IMR-90 (cell line): ENCODE data around the gene NCAPH2. TPM values are rescaled to one million over a fixed set of nuclear protein-coding genes. Genes with fewer than 3 reads are reported as not detected.

Experiments used
- ATAC-seq: fragments of 200-7000 bp; cut with Tn5 transposase; 2 replicates; pipeline ENCODE4 v1.9.1; 2020; ENCODE audit warnings: low read depth, mild to moderate bottlenecking, moderate library complexity
- BruUV-seq: library from RNA; stranded (reverse); fragments of 400-500 nt; replicated peaks from 2 replicates; lab custom pipeline; 2021; lab: Mats Ljungman, UMichigan
- CTCF ChIA-PET: fragments of 300-600 bp; formaldehyde crosslinking; extraction: SDS; loops from one replicate; lab custom pipeline; 2021; ENCODE audit warnings: antibody characterized with exemption; lab: Yijun Ruan, JAX
- POLR2A ChIA-PET: fragments of 300-600 bp; sonication (Branson Sonifier 250); formaldehyde crosslinking; loops from one replicate; lab custom pipeline; 2022; ENCODE audit warnings: antibody characterized with exemption; ENCODE audit not compliant: unreplicated experiment; lab: Charles Lee
- DNase-seq: peaks from one replicate; pipeline ENCODE4 v3.0.0; 2013
- H2AFZ ChIP-seq: replicated peaks from 2 replicates; pipeline ENCODE3; 2013; ENCODE audit warnings: low read length, mild to moderate bottlenecking; ENCODE audit not compliant: poor library complexity
- H2AK5ac ChIP-seq: 2 replicates; pipeline ENCODE4 v1.6.1; 2013; ENCODE audit warnings: low read depth, low read length, inconsistent platforms
- H2AK9ac ChIP-seq: replicated peaks from 2 replicates; pipeline ENCODE3; 2013; ENCODE audit warnings: mild to moderate bottlenecking, low read depth, low read length, moderate library complexity; ENCODE audit not compliant: poor library complexity
- H2BK120ac ChIP-seq: 2 replicates; pipeline ENCODE4 v1.6.1; 2013; ENCODE audit warnings: low read depth, low read length, inconsistent platforms
- H2BK15ac ChIP-seq: 3 replicates; pipeline ENCODE4 v1.6.1; 2013; ENCODE audit warnings: low read depth, low read length, inconsistent platforms
- H2BK20ac ChIP-seq: 2 replicates; pipeline ENCODE4 v1.6.1; 2013; ENCODE audit warnings: low read depth, mild to moderate bottlenecking, inconsistent platforms, low read length, moderate library complexity
- H2BK5ac ChIP-seq: 2 replicates; pipeline ENCODE4 v1.6.1; 2013; ENCODE audit warnings: mild to moderate bottlenecking, low read depth, low read length, inconsistent platforms; ENCODE audit not compliant: poor library complexity, severe bottlenecking
- H3K14ac ChIP-seq: replicated peaks from 2 replicates; pipeline ENCODE4 v1.6.1; 2013; ENCODE audit warnings: low read depth, low read length, inconsistent platforms
- H3K18ac ChIP-seq: 2 replicates; pipeline ENCODE4 v1.6.1; 2013; ENCODE audit warnings: low read depth, low read length, control low read depth
- H3K23ac ChIP-seq: 2 replicates; pipeline ENCODE4 v1.6.1; 2013; ENCODE audit warnings: low read depth, low read length, inconsistent platforms
- H3K27ac ChIP-seq: 2 replicates; pipeline ENCODE4 v1.5.1; 2013; ENCODE audit warnings: mild to moderate bottlenecking, control low read depth, low read length; ENCODE audit not compliant: insufficient read depth
- H3K27me3 ChIP-seq: 2 replicates; pipeline ENCODE4 v1.6.1; 2013; ENCODE audit warnings: low read length; ENCODE audit not compliant: control insufficient read depth, insufficient read depth
- H3K36me3 ChIP-seq: 2 replicates; pipeline ENCODE4 v1.6.1; 2013; ENCODE audit warnings: low read length, mixed read lengths; ENCODE audit not compliant: control insufficient read depth, insufficient read depth
- H3K4ac ChIP-seq: 2 replicates; pipeline ENCODE4 v1.6.1; 2013; ENCODE audit warnings: low read depth, low read length, inconsistent platforms
- H3K4me1 ChIP-seq: 2 replicates; pipeline ENCODE4 v1.6.1; 2013; ENCODE audit warnings: low read length, mixed read lengths; ENCODE audit not compliant: control insufficient read depth, insufficient read depth
- H3K4me2 ChIP-seq: 2 replicates; pipeline ENCODE4 v1.6.1; 2013; ENCODE audit warnings: low read depth, mild to moderate bottlenecking, control low read depth, low read length, moderate library complexity
- H3K4me3 ChIP-seq: 2 replicates; pipeline ENCODE4 v1.5.1; 2013; ENCODE audit warnings: low read depth, mild to moderate bottlenecking, control low read depth, low read length, moderate library complexity; ENCODE audit not compliant: insufficient read depth
- H3K56ac ChIP-seq: 2 replicates; pipeline ENCODE4 v1.6.1; 2013; ENCODE audit warnings: low read length, inconsistent platforms; ENCODE audit not compliant: insufficient read depth; ENCODE audit errors: extremely low read depth
- H3K79me1 ChIP-seq, 2 experiments: 2 replicates each; pipeline ENCODE4 v1.6.1; 2013; ENCODE audit warnings: low read length in 2 of 2, inconsistent platforms in 1 of 2, low read depth in 1 of 2
- H3K9ac ChIP-seq: 2 replicates; pipeline ENCODE4 v1.6.1; 2013; ENCODE audit warnings: low read depth, low read length, control low read depth
- H3K9me1 ChIP-seq: 2 replicates; pipeline ENCODE4 v1.6.1; 2013; ENCODE audit warnings: low read length, inconsistent platforms; ENCODE audit not compliant: insufficient read depth
- H3K9me3 ChIP-seq: 2 replicates; pipeline ENCODE4 v1.6.1; 2013; ENCODE audit warnings: low read length; ENCODE audit not compliant: control insufficient read depth, insufficient read depth
- H4K20me1 ChIP-seq: 2 replicates; pipeline ENCODE4 v1.6.1; 2013; ENCODE audit warnings: low read length, inconsistent platforms; ENCODE audit not compliant: insufficient read depth
- H4K5ac ChIP-seq: 2 replicates; pipeline ENCODE4 v1.6.1; 2013; ENCODE audit warnings: mild to moderate bottlenecking, low read depth, low read length, control low read depth
- H4K8ac ChIP-seq, 2 experiments: 2 replicates each; pipeline ENCODE4 v1.6.1; 2013; ENCODE audit warnings: low read depth in 2 of 2, low read length in 2 of 2, control low read depth in 1 of 2, inconsistent platforms in 1 of 2
- H4K91ac ChIP-seq: 2 replicates; pipeline ENCODE4 v1.6.1; 2013; ENCODE audit warnings: low read depth, low read length, inconsistent platforms; ENCODE audit not compliant: insufficient read depth
- CEBPB ChIP-seq: IDR thresholded peaks from 2 replicates; pipeline ENCODE4 v1.6.1; 2012; ENCODE audit warnings: low read depth, low read length, improper control_type of control experiment
- CHD1 ChIP-seq: IDR thresholded peaks from 2 replicates; pipeline ENCODE4 v1.6.1; 2012; ENCODE audit warnings: low read depth, low read length, improper control_type of control experiment
- MAZ ChIP-seq: IDR thresholded peaks from 2 replicates; pipeline ENCODE4 v1.6.1; 2012; ENCODE audit warnings: low read depth, mild to moderate bottlenecking, low read length, improper control_type of control experiment, moderate library complexity, borderline replicate concordance
- MXI1 ChIP-seq: IDR thresholded peaks from 2 replicates; pipeline ENCODE4 v1.6.1; 2012; ENCODE audit warnings: low read depth, mild to moderate bottlenecking, low read length, moderate library complexity, borderline replicate concordance
- WGBS, 2 experiments: methylation state at CpG; one replicate each; pipeline versions ENCODE4 v1.1.5 to v1.1.7; 2013; ENCODE audit warnings: missing lambda C conversion rate in 2 of 2; ENCODE audit not compliant: insufficient read length in 1 of 2; ENCODE audit errors: extremely low coverage in 2 of 2; 5-methylcytosine and 5-hydroxymethylcytosine counted together
- dilution Hi-C: fragments of 300-500 bp; cut with HindIII; formaldehyde crosslinking; loops from one replicate; pipeline ENCODE4 v1.14.3; 2018; ENCODE audit warnings: low sequenced_read_pairs; ENCODE audit not compliant: unreplicated experiment
- in situ Hi-C: fragments of 300-500 bp; cut with MboI; formaldehyde crosslinking; loops from 3 replicates; pipeline ENCODE4 v1.14.3; 2019; ENCODE audit warnings: low sequenced_read_pairs, inconsistent platforms, mixed read lengths
- intact Hi-C: fragments of 100-400 bp; cut with micrococcal nuclease; formaldehyde crosslinking; loops from 2 replicates; pipeline ENCODE4 v1.10.0; 2022
- polyA plus RNA-seq, 3 experiments: library from polyadenylated mRNA; depleted of rRNA; stranded (reverse); fragments of >200 nt; gene quantifications; 2 replicates each; pipeline ENCODE4 v1.2.3, GENCODE V29; 2012; ENCODE audit warnings: low replicate concordance in 1 of 3
- total RNA-seq: library from RNA; depleted of rRNA; stranded (reverse); fragments of >200 nt; gene quantifications from 2 replicates; pipeline ENCODE4 v1.2.3, GENCODE V29; 2012
- TF ChIP-seq, protein P1 (sequence below): conservative IDR thresholded peaks from 2 replicates; pipeline ENCODE4 v1.5.1; 2012; ENCODE audit warnings: mild to moderate bottlenecking, low read depth, low read length, improper control_type of control experiment

The NCAPH2 gene
- total and polyA plus RNA-seq, 2 of the 4 experiments (the other 2 are of a cell fraction) = 30.2 to 38.5 TPM

GRCh38 chr22:50545522-50546325 lies 37.7 kb downstream of the NCAPH2 start, which contains the start of gene KLHDC7B:
Gene KLHDC7B (plus strand): TSS chr22:50545899. CDS start chr22:50546244, 345 bp downstream.
- no peak within 1 kb of the TSS; the same call in 1 of the 2 replicates for H3K18ac ChIP-seq
- H4K8ac ChIP-seq = peak within 1 kb of the TSS in 1 of 2 experiments; percentile 42; a peak in 1 of 4 replicates
- dilution Hi-C loops = no loop called here
- peak within 1 kb of the TSS; percentile 45; the same call in 1 of the 2 replicates for H2BK120ac ChIP-seq
- TF ChIP-seq CHD1 (no peak), CEBPB (peak; percentile 59), MXI1 (no peak), MAZ (peak; percentile 75; the same call in 1 of the 2 replicates)
- TF ChIP-seq, protein P1, sequence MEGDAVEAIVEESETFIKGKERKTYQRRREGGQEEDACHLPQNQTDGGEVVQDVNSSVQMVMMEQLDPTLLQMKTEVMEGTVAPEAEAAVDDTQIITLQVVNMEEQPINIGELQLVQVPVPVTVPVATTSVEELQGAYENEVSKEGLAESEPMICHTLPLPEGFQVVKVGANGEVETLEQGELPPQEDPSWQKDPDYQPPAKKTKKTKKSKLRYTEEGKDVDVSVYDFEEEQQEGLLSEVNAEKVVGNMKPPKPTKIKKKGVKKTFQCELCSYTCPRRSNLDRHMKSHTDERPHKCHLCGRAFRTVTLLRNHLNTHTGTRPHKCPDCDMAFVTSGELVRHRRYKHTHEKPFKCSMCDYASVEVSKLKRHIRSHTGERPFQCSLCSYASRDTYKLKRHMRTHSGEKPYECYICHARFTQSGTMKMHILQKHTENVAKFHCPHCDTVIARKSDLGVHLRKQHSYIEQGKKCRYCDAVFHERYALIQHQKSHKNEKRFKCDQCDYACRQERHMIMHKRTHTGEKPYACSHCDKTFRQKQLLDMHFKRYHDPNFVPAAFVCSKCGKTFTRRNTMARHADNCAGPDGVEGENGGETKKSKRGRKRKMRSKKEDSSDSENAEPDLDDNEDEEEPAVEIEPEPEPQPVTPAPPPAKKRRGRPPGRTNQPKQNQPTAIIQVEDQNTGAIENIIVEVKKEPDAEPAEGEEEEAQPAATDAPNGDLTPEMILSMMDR = peak; percentile 10; the same call in 1 of the 2 replicates
- peaks cover 2% of the 10 kb centered on the region for H3K4me1 ChIP-seq
- H3K9ac ChIP-seq = no peak within 1 kb of the TSS
- H2AFZ ChIP-seq = peak within 1 kb of the TSS; percentile 25
- H3K14ac ChIP-seq = no peak within 1 kb of the TSS
- H4K91ac ChIP-seq = peak within 1 kb of the TSS; percentile 31; the same call in 1 of the 2 replicates
- ChIA-PET CTCF (interaction anchor here (0.6 kb wide), 1 partner anchor 11 kb away, joined by 3 read pairs; no protein-coding TSS in a partner anchor), POLR2A (no interaction called here)
- peak within 1 kb of the TSS; percentile 37; the same call in 1 of the 2 replicates for H3K23ac ChIP-seq
- no peaks in the 10 kb centered on the region for H3K36me3 ChIP-seq
- peak within 1 kb of the TSS; percentile 58; the same call in 1 of the 2 replicates for H2AK5ac ChIP-seq
- H3K4ac ChIP-seq = peak within 1 kb of the TSS; percentile 65; the same call in 1 of the 2 replicates
- H3K27ac ChIP-seq = no peak within 1 kb of the TSS
- DNase-seq (peak; percentile 35), ATAC-seq (peak; percentile 30; the same call in 1 of the 2 replicates)
- no peaks in the 10 kb centered on the region for H4K20me1 ChIP-seq
- peak within 1 kb of the TSS; percentile 47; the same call in 1 of the 3 replicates for H2BK15ac ChIP-seq
- H4K5ac ChIP-seq = no peak within 1 kb of the TSS; the same call in 1 of the 2 replicates
- H2BK20ac ChIP-seq = 0 out of 2 replicates have a peak within 1 kb of the TSS, but pooled peaks have one; percentile 16
- H3K4me2 ChIP-seq = no peak within 1 kb of the TSS
- H3K27me3 ChIP-seq = peaks cover 57% of the 10 kb centered on the region
- H2BK5ac ChIP-seq = no peak within 1 kb of the TSS
- no peak within 1 kb of the TSS for H3K56ac ChIP-seq
- in situ Hi-C loops = no loop called here
- H3K9me1 ChIP-seq = 0 out of 2 replicates have a peak, but pooled peaks cover 2% of the 10 kb centered on the region
- intact Hi-C loops = no loop called here
- no TSS peak for BruUV-seq
- no peak within 1 kb of the TSS for H3K4me3 ChIP-seq
- peak within 1 kb of the TSS; percentile 68 for H2AK9ac ChIP-seq
- no peaks in the 10 kb centered on the region for H3K79me1 ChIP-seq
- no peaks in the 10 kb centered on the region for H3K9me3 ChIP-seq
- 20% methylated on average over 2 of the region's 10 CpGs; no CpG with 5 or more reads in 1 of the 2 experiments for WGBS, 2 experiments
